ENCODE measurements around the gene RAP1GAP2.

The RAP1GAP2 gene

GRCh38 chr17:2909846-2910234 is 113.6 kb downstream of the RAP1GAP2 start:
- TF ChIP-seq, protein P1, sequence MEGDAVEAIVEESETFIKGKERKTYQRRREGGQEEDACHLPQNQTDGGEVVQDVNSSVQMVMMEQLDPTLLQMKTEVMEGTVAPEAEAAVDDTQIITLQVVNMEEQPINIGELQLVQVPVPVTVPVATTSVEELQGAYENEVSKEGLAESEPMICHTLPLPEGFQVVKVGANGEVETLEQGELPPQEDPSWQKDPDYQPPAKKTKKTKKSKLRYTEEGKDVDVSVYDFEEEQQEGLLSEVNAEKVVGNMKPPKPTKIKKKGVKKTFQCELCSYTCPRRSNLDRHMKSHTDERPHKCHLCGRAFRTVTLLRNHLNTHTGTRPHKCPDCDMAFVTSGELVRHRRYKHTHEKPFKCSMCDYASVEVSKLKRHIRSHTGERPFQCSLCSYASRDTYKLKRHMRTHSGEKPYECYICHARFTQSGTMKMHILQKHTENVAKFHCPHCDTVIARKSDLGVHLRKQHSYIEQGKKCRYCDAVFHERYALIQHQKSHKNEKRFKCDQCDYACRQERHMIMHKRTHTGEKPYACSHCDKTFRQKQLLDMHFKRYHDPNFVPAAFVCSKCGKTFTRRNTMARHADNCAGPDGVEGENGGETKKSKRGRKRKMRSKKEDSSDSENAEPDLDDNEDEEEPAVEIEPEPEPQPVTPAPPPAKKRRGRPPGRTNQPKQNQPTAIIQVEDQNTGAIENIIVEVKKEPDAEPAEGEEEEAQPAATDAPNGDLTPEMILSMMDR (IDR thresholded peaks at IDR 0.05; ENCODE audit: control insufficient read depth, insufficient read depth, low read depth, low read length, missing control alignments), result no peak
- no peak for DNase-seq (ENCODE audit: low read depth)
- no peak overlapping the region for H3K4me3 ChIP-seq (ENCODE audit: control insufficient read depth, low read depth, low read length)

DNA sequence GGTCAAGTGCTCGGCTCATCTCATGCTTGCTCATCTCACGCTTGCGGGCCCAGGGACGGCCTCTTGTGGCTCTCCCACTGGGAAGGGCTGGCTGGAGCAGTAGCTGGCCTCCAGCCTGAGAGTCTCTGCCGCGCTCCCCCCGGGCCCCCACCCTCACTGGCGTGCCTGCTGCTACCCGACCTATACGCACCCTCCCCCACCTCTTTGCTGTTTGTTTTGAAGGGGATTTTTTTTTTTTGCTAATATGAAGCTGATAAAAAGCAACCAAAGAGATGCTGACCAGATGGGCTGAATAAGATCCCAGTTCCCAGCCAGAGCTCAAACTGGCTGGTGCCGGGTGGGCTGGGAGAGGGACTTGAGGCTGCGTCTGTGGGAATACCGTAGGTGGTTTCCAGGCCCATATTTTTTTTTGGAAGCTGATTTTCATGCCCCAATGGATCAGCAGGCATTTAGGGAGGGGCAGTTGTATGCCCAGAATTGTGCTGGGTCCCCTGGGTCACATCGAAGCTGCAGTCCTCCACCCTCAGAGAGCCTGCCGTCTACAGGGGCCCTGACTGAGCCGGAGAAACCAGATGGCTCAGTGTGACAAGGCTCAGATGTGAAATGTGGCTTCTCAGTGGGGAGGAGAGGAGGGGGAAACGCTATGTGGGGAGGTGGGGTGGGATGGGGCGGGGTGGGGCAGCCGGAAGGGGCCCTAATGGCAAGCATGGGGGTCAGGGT is 115.0 kb downstream of the RAP1GAP2 start:
- no peak overlapping the region for H3K4me3 ChIP-seq (ENCODE audit: control insufficient read depth, low read depth, low read length)
- no peak for DNase-seq (ENCODE audit: low read depth)
- TF ChIP-seq, protein P1 (IDR thresholded peaks at IDR 0.05; ENCODE audit: control insufficient read depth, insufficient read depth, low read depth, low read length, missing control alignments), result no peak

- TF ChIP-seq, protein P1 (IDR thresholded peaks at IDR 0.05; ENCODE audit: control insufficient read depth, insufficient read depth, low read depth, low read length, missing control alignments), result no peak
- DNase-seq (ENCODE audit: low read depth), result no peak
- H3K4me3 ChIP-seq (ENCODE audit: control insufficient read depth, low read depth, low read length), result no peak overlapping the region
Observed at GRCh38 chr17:2911755-2912111, 115.5 kb downstream of the RAP1GAP2 start.

GRCh38 chr17:2912754-2913153 is 116.5 kb downstream of the RAP1GAP2 start:
- TF ChIP-seq, protein P1 (IDR thresholded peaks at IDR 0.05; ENCODE audit: control insufficient read depth, insufficient read depth, low read depth, low read length, missing control alignments), result no peak
- DNase-seq (ENCODE audit: low read depth), result no peak
- H3K4me3 ChIP-seq (ENCODE audit: control insufficient read depth, low read depth, low read length), result no peak overlapping the region

GRCh38 chr17:2916461-2916860 is 120.2 kb downstream of the RAP1GAP2 start:
- DNase-seq (ENCODE audit: low read depth), result no peak

GRCh38 chr17:2921443-2921842 is 125.2 kb downstream of the RAP1GAP2 start:
- TF ChIP-seq, protein P1 (IDR thresholded peaks at IDR 0.05; ENCODE audit: control insufficient read depth, insufficient read depth, low read depth, low read length, missing control alignments), result no peak
- no peak for DNase-seq (ENCODE audit: low read depth)
- no peak overlapping the region for H3K4me3 ChIP-seq (ENCODE audit: control insufficient read depth, low read depth, low read length)

More at GRCh38 chr17:2916461-2916860, 120.2 kb downstream of the RAP1GAP2 start:
- no peak overlapping the region for H3K4me3 ChIP-seq (ENCODE audit: control insufficient read depth, low read depth, low read length)
- TF ChIP-seq, protein P1 (IDR thresholded peaks at IDR 0.05; ENCODE audit: control insufficient read depth, insufficient read depth, low read depth, low read length, missing control alignments), result no peak
